Measurements from ENCODE around the gene ANKLE1. TPM values are rescaled to one million over a fixed set of nuclear protein-coding genes. Genes with fewer than 3 reads are reported as not detected.

The ANKLE1 gene
- total RNA-seq, 1 donor from 2014 or later, result 0.30 TPM

DNA sequence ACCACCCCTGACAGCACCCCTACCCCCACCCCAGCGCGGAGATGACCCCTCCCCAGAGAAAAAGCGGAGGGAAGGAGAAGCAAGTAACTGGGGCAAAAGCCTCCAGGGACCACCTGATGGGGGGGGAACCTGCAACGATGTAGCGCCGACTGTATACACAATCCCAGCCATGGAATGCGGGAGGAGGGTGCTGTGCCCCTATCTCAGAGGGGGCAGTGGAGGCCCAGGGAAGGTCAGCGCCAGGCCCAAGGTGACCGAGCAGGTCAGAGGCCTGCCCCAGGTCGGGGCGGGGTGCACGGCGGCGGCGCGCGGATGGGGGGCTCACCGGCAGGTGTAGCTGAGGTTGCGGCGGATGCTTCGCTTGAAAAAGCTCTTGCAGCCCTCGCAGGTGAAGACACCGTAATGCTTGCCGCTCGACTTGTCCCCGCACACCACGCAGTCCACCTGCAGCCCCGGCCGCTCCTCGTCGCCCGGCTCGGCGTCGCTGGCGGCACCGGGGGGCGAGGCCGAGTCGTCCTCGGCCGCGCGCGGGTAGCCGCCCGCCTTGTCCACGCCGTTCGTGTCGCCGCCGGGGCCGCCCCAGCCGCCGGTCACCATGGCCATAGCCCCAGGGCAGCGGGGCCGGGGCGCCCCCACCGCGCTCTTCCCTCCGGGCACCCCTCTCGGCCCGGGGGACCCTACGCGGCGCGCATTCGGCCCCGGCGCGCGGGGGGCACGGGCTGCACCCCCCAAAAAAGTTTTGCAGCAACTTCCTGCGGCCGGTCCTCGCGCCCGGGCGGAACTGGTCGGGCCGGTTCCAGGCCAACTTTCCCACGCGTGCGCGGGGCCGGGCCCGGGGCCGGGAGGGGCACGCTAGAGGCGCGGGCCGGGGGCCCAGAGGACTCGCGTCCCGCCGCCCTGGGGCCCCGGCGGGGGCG is 36.8 kb upstream of the ANKLE1 start:
- intact Hi-C loops (cut with DNase I), result loop anchor here (10.0 kb wide), 1 partner anchor 110 kb away; no protein-coding TSS in a partner anchor
- DNase-seq (ENCODE audit: low spot score), result no peak

DNA sequence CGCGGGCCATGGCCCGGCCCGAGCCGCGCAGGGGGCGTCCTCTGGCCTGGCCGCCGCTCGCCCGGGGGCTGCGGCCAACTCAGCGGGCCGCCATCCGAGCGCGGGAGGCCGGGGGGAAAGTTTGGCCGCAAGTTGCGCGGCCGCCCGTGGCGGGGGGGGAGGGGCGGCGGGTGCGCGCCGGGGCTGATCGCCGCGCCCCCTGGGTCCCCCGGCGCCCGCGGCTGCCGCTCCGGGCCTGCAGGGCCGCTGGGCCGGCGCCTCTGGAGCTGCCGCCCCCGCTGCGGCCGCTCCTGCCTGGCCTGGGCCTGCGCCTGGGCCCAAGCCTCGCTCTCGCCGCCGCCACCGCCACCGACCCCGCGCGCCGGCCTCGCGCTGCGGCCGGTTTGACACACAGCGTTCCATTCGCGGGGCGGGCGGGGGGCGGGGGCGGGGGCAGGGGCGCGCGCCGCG is 36.1 kb upstream of the ANKLE1 start, which contains the start of gene NR2F6:
Gene NR2F6, minus strand, starts transcription at position 385 of the 450 bp plus-strand sequence. CDS start 699 bp downstream, outside the sequence.
- no peak for DNase-seq (ENCODE audit: low spot score)
- intact Hi-C loops (cut with DNase I), result loop anchor here (10.0 kb wide), 1 partner anchor 111 kb away; no protein-coding TSS in a partner anchor

DNA sequence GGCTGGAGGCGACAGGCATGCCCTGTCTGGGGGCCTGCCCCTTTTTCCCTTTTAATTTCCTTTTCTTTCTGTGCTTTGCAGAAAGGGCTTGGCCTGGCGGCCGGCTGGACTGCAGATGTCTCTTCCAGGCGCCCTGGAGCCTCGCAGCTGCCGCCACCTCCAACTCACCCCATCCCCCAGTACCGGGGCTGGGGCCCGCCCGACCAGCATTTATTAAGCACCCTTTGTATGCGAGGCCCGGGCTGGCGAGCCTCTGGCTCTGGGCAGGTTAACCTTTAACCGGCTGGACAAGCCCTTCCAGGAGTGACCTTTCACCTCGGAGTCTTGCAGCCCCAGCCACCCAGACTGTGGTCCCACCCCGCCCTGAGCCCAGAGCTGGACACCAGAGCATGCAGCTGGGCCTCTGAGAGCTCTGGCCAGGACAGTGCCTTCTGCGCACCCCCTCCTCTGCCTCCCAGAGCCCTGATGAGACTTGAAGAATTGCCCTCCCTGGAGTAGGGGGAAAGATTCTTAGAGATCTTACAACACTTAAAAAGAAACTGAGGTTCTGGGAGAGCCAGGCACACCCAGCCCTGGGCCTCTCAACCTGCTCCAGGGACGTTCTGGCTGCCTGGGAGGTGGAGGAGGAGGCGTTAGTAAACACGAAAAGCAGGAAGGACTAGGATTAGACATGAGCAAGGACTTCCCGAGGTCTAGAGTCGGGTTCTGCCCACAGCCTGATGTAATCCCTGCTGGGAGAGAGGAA is 34.8 kb upstream of the ANKLE1 start:
- DNase-seq (ENCODE audit: low spot score), result no peak
- intact Hi-C loops (cut with DNase I), result loop anchor here (10.0 kb wide), 1 partner anchor 112 kb away; no protein-coding TSS in a partner anchor

DNA sequence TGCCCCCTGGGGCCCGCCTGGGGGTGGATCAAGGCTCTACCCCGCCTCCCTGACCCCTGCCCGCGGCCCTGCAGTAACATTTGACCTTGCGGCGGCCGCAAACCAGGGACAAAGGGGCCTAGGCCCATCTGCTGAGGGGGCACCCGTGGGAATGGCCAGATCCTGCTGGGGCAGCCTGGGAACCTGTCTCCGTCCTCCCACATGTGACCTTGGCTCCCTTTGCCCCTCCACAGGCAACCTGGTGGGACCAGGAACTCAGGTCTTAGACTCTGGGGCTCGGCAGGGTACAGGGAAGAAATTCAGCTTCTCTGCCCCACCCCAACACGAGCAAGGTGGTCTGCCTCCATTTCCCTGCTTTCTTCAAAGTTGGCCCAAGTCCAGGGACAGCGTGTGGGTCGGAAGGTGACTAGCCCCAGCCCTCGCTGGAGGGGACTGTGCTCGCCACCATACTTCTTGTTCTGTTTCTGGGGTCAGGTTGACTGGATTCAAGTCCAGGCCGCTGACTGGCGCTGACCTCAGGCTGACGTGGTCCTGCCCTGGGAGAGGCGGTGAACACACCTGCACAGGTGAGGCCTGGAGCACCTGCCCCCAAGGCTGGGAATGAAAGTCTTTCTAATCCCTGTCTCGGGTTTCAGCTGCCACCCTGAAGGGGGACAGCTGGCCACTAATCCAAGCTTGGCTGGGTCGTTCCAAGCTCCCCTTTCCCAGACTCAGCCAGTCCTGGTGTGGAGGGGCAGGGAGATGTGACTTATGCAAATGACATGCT is 33.5 kb upstream of the ANKLE1 start:
- DNase-seq (ENCODE audit: low spot score), result no peak
- intact Hi-C loops (cut with DNase I), result loop anchor here (10.0 kb wide), 1 partner anchor 113 kb away; no protein-coding TSS in a partner anchor

DNA sequence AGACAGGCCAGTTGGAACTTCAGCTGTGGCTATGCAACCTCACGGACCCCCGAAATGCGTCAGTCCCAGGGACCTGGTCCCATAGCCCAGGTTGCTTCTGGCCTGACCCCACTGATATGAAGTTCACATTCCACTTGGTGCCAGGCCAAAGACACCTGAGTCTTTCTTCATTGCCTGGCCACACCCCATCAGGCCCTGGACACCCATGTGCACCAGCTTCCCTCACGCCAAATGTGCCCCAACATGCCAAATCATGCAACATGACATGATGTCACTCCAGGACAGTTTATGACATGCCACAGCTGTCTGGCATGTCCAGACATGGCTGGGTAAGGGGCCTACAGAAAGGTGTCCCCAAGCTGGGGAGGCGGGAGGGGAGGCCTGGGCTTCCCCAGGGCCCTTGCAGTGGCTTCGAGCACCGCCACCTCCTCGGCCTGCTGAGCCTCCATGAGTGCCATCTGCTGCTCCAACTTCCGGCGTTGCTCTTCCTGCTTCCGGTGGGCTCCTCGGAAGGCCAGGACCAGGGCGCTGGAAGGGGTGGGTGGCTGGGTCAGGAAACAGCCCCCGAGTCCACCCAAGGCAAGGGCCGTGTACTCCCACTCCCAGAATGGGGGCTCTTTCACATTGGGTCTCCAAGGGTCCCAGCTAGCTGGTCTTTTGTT is 31.7 kb upstream of the ANKLE1 start:
- intact Hi-C loops (cut with DNase I), result loop anchor here (10.0 kb wide), 1 partner anchor 115 kb away; no protein-coding TSS in a partner anchor
- DNase-seq (ENCODE audit: low spot score), result no peak

DNA sequence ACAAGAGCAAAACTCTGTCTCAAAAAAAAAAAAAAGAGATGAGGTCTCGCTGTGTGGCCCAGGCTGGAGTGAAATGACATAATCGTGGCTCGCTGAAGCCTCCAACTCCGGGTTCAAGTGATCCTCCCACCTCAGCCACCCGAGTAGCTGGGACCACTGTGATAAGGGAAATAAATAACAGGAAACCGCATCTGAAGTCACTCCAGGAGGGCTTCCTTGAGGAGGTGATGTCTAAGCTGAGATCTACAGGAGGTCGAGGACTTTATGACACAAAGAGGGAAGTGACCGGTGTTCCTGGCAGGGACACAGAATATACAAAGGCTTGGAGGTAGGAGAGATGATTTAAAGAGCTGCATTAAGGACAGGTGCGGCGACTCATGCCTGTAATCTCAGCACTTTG is 27.1 kb upstream of the ANKLE1 start:
- no peak for DNase-seq (ENCODE audit: low spot score)
- intact Hi-C loops (cut with DNase I), result no loop called here

DNA sequence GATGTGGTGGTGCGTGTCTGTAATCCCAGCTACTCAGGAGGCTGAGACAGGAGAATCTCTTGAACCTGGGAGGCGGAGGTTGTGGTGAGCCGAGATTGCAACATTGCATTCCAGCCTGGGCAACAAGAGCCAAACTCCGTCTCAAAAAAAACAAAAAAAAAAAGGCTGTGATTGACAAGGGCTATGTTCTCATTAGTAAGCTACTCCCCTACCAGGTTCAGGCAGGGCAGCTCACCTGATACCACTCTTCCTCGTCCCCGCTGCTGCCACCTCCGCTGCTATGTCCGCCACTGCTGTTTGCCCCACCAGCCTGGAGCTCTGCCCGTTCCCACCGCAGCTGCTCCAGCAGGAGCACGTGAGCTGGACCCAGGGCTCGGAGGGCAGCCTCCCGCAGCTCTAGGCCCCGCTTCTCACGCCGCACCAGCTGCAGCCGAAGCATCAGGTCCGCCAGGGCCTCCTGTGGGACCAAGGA is 26.5 kb upstream of the ANKLE1 start:
- intact Hi-C loops (cut with DNase I), result no loop called here
- no peak for DNase-seq (ENCODE audit: low spot score)

DNA sequence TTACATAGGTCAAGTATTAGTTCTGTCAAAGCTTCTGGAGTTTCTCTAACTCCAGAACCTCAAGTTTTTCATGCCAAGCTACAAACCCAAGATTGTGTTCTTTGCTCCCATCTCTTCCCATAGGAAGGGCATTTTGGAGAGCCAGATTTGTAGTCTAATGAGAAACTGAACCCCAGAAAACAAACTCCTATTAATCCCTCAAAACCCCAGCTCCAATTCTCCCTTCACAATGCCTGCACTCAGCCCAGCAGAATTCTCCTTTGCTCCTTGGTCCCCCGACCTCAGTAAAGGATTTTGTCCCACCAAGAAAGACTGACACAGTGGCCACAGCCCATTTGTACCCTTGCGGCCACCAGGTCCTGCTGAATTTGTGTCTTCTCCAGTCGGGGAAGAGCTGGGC is 25.6 kb upstream of the ANKLE1 start:
- DNase-seq (ENCODE audit: low spot score), result no peak
- intact Hi-C loops (cut with DNase I), result no loop called here

DNA sequence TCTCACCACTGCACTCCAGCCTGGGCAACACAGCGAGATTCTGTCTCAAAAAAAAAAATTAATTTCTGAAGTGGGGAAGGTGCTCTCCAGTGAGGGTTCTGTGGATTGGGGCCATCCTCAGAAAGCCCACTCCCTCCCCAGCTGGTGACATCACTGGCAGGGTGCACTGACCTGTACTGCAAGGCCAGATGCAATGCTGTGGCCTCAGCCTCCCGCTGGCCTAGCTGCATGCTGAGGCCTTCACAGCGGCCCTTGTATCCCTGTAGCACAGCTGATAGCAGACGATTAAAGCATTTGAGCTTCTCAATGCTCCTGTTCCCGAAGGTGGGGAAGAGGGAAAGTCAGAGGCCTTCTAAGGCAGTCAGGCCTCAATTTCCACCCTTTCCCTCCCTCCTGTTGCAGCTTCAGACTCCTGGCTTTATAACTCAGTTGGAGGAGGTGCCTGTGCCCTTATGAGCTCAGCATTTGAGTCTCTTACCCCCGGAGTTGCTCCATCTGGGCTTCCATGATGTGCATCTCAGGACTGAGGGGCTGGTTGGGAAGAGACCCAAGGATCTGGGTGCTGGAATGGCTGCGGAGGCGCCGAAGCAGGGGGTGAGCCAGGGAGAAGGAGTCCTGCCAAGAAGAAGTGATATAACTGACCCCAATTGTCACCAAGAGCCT is 22.5 kb upstream of the ANKLE1 start:
- intact Hi-C loops (cut with DNase I), result no loop called here
- DNase-seq (ENCODE audit: low spot score), result no peak

DNA sequence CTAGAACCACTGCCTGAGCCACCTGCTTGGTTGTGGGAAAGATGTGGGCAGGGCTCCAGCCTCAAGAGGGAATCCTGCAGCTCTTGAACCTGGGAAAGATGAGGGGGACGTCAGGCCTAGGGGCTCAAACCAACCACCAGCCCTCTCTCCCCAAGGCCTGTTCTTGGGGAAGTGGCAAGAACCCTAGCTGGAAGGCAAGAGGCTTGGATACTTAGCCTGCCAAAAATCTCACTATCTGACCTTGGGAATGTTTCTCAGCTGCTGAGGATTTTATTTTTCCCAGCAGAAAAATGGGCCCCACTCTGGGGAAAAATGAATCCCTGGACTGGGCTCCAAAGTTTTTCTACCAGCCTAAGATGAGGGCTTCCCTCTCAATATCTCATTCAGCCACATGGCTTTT is 21.8 kb upstream of the ANKLE1 start:
- intact Hi-C loops (cut with DNase I), result no loop called here

DNA sequence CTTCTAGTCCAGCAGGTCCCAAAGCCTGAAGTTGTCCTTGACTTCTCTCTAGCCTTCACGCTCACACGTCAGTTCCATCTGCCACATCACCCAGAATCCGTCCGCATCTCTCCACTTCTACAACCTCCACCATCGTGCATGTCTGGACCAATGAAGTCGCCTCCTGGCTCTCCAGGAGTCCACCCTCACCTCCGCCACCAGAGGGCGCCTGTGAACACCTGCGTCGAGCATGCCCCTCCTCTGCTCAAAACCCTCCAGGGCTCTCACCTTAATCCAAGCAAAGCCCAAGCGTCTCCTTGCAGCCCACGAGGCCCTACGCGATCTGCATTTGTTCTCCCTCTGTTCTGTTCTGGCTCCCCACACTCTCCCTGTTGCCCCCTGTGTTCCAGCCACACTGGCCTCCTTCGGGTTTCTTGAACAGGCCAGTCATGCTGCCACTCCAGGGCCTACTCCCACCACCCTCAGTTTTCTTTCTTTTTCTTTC is 20.8 kb upstream of the ANKLE1 start:
- intact Hi-C loops (cut with DNase I), result no loop called here
- DNase-seq (ENCODE audit: low spot score), result peak; percentile 90

More for the DNA sequence above, 21.8 kb upstream of the ANKLE1 start:
- DNase-seq (ENCODE audit: low spot score), result no peak

DNA sequence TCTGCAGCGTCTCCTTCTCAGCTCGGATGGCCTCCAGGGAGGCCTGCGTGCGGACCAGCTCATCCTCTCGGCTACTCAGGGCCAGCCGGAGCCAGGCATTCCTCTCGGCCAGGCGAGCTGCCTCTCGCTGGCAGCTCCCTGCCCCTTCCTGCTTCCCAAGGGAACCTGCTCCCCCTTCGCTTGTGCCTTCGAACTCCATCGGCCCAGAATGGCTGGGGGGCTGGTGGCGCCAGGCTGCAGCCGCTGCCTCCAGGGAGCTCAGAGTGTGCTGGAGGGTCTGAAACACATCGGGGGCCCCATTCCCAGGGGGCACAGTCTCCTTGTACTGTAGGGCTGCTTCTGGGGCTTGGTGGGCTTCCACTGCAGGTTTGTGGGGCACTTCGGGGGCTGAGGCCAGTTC is 19.1 kb upstream of the ANKLE1 start:
- intact Hi-C loops (cut with DNase I), result no loop called here
- no peak for DNase-seq (ENCODE audit: low spot score)

DNA sequence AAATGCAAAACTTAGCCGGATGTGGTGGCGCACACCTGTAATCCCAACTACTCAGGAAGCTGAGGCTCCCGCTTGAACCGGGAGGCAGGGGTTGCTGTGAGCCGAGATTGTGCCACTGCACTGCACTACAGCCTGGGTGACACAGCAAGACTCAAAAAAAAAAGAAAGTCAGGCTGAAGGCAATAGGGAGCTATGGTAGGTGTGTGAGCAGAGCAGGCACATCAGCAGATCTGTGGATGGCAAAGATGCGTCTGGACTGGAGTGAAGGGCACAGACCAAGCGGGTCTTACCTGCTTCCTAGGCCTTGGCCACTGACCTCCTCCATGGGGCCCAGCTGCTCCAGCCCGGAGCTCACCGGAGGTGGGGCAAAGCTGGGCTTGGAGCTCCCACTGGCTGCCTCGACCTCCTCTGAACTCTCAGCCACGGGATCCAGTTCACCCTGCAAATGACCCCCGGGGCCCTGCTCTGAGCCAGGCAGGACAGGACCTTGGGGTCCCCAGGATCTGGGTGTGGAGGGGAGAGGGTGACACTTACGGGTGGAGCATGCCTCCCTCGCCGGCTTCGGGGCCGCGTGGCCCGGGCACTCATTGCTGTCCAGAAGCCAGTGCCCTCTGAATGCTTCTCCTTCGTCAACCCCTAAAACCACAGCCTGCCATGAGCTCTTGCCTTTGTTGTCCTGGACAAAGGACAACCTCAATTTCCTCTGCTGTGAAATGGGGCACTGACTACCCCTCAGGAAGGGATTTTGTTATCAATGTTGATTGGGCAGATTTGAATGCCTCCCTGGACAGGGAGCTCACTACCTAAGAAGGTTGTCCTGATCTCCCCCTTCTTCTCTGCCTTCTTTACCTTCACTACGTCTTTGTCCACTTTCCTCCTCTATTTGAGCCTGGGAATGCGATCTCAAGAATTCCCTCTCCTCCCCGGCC is 17.7 kb upstream of the ANKLE1 start:
- intact Hi-C loops (cut with DNase I), result no loop called here
- no peak for DNase-seq (ENCODE audit: low spot score)

DNA sequence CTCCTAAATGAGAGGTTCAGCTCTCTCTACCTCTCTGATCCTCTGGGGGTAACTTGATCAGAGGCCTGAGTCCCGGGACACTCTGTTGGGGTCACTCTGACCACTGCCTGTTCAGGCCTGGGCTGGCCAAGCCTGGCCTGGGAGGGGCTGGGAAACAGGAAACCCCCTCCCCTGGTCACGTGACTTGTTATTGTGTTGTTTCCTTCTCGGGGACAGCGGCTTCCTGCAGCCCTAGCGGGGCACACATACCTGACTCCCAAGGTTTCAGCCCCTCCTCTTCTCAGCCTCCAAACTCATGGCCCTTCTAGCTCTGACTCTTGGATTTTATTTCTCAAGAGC is 17.1 kb upstream of the ANKLE1 start, which contains the start of gene USHBP1:
Gene USHBP1, minus strand, starts transcription at position 105 of the 339 bp plus-strand sequence. CDS start 446 bp downstream, outside the sequence.
- intact Hi-C loops (cut with DNase I), result no loop called here
- no peak for DNase-seq (ENCODE audit: low spot score)

DNA sequence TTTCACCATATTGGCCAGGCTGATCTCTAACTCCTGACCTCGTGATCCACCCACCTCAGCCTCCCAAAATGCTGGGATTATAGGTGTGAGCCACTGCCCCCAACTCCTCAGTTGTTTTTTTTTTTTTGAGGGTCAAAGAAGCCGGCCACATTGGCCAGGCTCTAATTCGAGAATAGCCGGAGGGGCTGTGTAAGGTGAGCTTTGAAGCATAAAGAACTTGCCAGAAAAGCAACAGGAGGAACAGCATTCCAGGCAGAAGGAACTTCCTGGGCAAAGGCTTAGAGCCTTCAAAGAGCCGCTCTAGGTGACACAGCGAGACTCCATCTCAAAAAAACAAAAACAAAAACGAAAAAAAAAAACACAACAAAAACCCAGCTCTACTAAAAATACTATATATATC is 15.7 kb upstream of the ANKLE1 start:
- DNase-seq (ENCODE audit: low spot score), result no peak
- intact Hi-C loops (cut with DNase I), result loop anchor here (2.0 kb wide), 1 partner anchor 51 kb away; the partner anchor contains the start of gene USE1

DNA sequence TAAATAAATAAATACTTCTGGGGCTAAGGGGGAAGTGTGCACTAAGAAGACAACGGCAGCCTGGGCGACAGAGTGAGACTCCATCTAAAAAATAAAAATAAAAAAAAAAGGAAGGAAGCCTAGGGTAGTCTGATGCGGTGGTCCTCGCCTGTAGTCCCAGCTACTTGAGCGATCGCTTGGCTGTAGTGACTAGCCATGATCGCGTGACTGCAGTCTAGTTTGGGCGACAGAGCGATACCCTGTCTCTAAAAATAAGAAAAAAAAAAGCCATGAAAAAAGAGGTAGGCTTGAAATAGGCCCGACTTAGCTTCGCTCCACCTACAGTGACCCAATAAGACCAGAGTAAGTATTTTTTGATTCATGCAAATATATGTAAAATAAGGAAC is 15.1 kb upstream of the ANKLE1 start:
- intact Hi-C loops (cut with DNase I), result loop anchor here (2.0 kb wide), 1 partner anchor 52 kb away; the partner anchor contains the start of gene USE1
- DNase-seq (ENCODE audit: low spot score), result no peak
